Measurements from ENCODE around the gene KIAA0232.
"Not testable (repeated sequence)": the region's sequence is repeated elsewhere in the genome, so short reads cannot be mapped to it uniquely, and the experiment has no call there.

The KIAA0232 gene

DNA sequence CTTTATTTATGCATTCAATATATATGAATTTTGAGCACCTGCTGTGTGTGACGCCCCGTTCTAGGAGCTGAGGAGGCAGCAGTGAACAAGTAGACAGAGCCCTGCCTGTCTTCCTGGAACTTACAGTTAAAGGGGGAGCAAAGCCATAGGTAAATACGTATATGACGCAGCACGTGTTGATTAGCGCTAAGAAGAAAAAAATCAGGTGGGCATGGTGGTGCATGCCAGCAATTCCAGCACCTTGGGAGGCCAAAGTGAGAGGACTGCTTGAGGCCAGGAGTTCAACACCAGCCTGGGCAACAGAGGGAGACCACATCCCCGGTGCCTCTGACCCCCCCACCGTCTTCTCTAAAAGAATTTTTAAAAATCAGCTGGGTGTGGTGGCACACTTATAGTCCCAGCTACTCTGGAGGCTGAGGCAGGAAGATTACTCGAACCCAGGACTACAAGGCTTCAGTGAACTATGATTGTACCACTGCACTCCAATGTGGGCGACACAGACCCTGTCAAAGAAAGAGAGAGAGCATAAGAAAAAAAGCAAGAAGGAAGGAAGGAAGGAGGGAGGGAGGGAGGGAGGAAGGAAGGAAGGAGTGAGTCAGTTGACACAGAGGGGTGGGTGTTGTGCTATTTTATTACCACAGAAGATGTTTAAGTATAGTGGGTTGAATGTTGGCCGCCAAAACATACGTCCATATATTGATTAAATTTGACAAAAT lies 5.4 kb upstream of the KIAA0232 start:
- DNase-seq: no peak

DNA sequence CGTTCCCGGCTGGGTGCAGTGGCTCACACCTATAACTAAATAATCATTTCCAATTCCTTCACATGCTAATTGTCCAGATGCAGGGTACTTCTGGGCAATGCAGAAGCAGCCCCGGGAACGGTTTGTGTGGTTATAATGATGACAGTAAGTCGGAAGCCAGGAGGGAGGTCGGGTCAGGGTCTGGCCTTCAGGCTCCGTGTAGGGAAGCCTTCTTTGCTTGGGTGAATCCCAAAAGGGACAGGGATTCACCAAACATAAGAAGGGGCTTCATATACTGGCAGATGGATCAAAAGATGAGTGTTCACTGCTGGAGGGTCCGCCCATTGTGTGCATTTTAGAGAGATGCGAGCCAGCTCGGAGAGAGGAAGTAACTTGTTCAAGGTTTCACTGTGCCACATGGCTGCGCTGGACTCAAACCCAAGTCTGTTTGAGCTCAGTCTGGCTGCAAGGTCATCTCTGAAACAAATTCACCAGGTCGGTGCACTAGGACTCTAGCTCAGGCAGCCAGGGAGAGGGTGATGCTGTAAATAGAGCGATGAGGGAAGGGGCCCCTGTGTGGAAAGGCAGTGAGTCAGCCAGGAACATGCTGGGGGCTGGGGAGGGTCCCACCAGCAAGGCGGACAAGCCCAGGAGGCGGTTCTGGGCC lies 4.8 kb upstream of the KIAA0232 start:
- no peak for DNase-seq

DNA sequence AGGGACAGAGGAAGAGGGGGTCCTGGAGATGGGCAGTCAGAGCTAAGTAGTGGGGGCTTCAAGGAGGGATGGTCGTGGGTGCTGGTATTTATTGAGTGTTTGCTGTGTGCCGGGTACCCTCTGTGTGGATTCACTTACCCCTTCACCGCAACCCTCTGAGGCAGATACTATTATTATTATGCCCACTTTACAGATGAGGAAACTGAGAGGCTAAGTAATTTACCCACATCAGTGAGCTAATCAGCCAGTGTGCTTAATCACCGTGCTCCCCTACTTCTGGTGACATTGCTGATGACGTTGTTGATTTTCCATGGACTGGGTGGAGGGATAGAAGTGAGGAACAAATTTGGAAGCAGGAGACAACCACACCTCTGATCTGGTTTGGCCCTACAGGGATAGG lies 4.1 kb upstream of the KIAA0232 start:
- DNase-seq: no peak

DNA sequence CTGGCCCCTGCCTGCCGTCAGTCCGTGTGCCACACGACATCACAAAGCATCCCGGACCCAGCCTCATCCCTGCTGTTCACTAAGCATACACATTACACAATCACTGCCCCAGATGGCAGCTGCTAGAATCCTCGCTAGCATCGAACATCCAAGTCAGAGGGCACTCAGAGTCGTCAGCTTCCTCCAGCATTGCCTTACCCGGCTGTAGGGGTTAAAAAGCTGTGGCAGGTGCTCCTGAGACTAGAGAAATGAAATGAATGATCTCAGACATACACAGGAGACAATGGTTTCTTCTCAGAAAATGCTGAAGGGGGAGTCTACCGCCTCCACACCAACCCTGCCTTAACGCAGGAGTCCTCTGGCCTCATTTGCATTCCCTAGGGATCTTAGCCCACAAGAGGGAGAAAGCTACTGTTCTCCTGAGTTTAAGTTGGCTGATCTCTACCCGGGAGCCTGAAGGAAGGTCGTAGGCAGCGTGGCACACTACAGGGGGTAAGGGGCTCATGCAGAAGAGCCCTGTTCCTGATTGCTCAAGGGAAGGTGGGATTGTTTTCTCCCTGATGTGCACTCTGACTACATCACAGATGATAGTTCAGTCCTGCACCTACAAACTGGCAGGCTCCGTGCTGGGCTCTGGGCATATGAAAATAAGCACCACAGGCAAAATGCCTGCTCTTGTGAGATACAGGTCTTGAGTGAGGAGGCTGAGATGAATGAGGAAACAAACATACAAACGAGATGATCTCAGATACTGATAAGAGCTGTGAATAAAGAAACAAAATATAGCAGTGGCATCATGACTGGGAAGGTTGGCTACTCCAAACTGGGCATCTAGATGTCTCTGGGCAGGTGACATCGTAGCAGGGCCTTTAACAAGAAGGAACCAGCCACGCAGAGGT lies 2.6 kb upstream of the KIAA0232 start:
- DNase-seq: peak; percentile 27

DNA sequence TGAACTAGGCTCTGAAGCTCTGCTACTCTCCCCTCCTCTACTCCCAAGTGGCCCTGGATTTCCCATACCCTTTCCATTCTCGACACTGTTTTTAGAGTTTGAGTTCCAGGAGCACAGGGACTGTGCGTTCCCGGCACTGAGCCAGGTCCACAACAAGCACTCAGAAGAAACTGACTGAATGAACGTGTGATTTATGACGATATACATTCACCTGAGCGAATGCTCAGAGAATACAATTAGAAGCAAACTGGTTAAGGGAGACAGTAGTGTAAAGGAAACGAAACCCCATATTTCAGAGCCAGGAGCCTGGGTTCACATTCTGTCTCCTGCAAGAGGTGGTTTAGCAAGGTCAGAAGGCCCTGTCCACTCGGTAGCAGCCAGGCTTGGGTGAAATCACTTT lies 1.4 kb upstream of the KIAA0232 start:
- no peak for DNase-seq

DNA sequence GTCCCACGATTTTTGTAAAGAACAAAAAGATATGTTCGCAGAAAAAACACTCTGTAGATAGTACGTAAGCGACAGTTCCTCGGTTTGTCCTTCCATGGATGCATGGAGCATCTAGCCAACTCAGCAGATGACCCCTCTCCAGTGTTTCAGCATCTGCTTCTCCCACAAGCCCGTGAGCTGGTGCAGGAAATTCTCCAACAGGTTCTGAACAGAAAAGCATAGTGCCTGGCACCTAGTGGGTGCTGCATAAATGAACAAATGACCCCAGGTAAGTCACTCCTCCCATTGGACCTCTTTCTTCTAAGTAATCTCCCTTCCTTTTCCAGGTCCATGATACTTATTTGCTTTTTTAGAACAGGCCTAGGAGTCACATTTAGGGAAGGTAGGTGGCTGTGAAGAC lies 966 bp upstream of the KIAA0232 start:
- DNase-seq: no peak

DNA sequence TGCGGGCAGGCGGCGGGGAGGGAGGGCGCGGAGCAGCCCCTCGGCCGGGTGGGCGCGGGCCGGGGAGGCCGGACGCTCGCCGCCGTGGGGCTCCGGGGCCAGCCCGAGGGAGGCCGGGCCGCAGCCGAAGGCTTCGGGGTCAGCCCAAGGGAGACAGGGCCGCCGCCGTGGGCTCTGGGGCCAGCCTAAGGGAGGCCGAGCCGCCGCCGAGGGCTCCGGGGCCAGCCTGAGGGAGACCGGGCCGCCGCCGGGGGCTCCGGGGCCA lies 251 bp downstream of the KIAA0232 start:
- no peak for DNase-seq

DNA sequence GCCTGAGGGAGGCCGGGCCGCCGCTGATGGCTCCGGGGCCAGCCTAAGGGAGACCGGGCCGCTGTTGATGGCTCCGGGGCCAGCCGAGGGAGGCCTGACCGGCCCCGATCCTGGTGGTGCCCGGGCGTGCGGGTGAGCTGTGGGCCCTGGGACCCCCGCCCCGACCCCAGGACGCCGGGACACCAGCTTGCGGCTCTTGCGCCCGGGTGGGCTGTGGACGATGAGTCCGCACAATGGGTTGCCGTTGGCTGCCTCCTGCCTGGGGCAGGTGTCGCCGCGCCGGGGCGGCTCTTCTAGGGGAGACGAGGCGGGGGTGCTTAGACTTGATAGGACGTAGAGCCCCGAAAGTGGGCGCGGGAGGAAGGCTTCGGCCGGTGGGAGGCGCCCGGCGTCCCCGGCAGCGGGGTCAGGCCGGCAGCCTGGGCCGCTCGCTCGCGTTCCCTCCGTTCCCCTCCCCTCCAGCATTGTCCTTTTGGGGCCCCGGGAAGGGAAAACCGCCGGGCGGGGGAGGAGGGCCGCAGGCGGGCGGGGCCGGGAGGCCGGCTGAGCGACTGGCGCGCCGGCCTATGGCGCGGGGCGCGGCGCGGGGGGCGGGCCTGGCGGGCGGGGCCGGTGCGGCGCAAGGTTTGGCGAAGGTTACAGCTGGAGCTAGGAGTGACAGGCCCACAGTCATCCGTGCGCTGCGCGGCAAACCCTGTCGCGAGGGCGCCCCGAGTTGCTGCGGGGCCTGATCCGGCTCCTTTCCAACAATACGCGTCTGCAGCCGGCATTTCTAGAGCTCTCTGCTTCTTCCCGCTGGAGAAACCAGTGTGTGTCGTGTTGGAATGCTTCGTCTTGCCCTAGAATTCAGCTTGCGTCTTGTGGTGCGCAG lies 819 bp downstream of the KIAA0232 start:
- DNase-seq: peak; percentile 14

DNA sequence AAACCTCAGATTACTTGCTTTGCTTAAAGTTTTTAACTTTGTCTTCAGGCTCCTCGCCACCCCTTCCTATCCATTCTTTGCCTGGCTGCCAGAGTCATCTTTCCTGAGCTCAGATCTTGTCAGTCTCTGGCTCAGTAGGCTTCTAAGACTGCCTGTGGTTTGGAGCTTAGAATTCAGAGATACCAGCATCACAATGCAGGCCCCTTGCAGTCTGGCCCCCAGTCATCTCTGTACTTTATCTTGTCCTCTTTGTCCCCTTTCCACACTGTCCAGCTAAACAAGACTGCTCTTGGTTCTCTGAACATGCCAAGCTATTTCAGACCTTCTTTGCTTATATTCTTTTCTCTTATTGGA lies 3.0 kb downstream of the KIAA0232 start:
- no peak for DNase-seq

DNA sequence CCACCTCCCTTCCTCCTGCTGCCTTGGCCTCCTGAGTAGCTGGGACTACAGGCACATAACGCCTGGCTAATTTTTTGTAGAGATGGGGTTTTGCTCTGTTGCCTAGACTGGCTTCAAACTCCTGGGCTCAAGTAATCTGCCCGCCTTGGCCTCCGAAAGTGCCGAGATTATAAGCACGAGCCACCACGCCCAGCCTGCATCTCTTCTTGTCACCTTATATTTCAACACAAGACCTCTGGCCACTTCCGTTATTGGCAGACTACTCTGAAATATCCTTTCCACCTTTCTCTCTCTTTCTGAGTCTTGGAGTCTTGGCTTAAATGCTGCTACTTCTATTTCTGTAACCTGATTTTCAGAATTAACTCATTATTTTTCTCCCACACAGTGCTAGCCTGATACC lies 5.6 kb downstream of the KIAA0232 start:
- DNase-seq: no peak

DNA sequence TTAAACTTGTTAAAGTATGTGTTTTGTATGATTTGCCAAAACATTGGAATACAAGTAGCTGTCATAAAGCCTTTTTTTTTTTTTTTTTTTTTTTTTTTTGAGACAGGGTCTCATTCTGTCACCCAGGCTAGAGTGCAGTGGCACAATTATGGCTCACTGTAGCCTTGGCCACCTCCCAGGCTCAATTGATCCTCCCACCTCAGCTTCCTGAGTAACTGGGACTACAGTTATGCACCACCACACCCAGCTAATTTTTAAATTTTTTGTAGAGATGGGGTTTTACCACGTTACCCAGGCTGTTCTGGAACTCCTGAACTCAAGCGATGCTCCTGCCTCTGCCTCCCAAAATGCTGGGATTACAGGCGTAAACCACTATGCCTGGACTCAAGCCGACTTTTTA lies 8.7 kb downstream of the KIAA0232 start:
- DNase-seq: not testable (repeated sequence)

DNA sequence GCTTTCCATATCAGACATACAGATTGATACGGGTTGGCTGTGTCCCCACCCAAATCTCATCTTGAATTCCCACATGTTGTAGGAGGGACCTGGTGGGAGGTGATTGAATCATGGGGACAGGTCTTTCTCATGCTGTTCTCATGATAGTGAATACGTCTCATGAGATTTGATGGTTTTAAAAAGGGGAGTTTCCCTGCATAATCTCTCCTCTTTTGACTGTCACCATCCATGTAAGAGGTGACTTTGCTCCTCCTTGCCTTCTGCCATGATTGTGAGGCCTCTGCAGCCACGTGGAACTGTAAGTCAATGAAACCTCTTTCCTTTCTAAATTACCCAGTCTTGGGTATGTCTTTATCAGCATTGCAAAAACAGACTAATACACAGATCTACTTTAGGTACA lies 9.3 kb downstream of the KIAA0232 start:
- DNase-seq: not testable (repeated sequence)

DNA sequence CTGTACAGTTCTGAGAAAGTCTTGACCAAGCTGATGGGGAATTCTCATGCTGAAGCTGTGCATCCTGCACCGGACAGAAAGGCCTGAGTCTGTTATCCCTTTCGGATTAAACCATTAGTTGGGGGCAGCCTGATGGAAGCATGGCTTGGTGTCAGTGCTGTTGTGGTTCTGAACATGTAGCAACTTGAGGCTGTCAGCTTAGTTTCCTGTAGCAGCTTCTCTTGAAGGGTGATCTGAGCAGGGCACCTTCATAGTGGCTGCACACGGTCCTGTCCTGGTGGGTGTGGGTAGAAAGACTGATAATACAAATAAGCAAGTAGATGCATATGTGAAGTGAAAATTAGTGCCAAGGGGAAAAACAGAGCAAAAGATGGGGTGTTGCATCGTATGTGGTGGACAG lies 11.7 kb downstream of the KIAA0232 start:
- DNase-seq: no peak

DNA sequence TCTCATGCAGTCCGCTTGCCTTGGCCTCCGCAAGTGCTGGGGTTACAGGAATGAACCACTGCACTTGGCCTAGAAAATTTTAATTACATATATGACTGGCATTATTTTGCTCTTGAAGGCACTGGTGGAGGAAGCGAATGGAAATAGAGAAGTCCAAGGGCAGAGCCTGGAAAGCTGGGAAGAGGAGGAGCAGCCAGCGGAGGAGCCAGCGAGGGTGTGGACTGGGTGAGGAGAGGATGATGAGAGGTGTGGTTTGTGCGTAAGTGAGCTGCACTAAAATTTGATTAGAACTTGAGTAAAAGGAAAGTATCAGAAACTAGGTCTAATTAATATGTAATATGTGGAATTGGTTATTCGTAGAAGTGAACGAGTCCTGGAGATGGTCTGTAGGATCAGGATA lies 13.3 kb downstream of the KIAA0232 start:
- DNase-seq: no peak

DNA sequence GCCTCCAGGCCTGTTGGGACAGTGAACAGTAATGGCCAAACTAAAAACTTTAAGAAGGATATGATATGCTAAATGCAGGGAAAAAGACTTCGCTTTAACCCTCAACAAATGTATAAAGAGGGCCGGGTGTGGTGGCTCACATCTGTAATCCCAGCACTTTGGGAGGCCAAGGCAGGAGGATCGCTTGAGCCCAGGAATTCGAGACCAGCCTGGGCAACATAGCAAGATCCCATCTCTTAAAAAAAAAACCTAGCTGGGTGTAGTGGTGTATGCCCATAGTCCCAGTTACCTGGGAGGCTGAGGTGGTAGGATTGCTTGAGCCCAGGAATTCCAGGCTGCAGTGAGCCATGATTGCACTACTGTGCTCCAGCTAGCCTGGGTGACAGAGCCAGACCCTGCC lies 14.8 kb downstream of the KIAA0232 start:
- DNase-seq: not testable (repeated sequence)

DNA sequence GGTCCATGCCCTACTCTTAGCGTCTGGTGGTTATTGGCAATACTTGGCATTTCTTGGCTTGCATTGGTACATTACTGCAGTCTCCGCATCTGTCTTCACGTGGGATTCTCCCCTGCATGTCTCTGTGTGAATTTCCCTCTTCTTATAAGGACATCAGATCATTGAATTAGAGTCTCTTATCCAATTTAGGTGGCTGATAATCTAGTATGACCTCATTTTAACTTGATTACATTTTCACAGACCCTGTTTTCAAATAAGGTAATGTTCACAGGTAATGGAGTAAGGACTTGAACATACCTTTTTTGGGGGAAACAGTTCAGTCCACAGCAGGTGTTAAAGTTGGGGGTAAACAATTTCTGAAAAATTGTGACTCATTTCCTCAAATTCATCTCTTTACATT lies 16.6 kb downstream of the KIAA0232 start:
- DNase-seq: no peak

DNA sequence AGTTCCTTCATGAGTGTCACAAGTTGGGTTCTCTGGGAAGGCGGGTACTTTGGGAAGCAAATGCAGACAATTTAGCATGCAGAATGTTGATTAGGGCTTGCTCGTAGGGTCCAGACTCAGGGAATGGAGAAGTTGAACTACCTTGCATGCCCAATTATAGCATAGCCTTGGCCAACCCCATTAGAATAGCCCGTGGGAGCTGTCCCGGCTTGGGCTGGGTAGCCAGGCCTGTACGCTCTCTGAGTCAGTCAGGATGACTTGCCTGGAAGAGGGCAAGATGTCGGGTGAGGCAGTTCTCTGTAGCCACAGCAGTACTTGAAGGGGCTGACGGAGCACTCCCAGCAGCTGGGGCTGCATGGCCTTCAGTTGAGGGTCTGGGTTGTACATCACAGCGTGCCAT lies 19.5 kb downstream of the KIAA0232 start:
- no peak for DNase-seq

DNA sequence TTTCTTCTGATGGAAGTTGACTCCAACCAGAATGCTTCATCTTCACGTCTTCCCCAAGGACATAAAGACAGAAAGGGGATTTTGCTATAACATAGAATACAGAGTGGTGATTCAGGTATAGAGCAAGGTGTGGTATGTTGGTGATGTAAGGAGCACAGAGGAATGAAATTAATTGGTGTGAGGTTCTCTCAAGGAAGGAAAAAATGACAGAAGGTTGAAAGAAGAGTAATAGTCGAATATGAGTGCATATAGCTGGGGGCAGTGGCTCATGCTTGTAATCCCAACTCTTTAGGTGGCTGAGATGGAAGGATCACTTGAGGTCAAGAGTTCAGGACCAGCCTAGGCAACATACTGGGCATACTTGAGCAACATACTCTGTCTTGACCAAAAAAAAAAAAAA lies 20.1 kb downstream of the KIAA0232 start:
- DNase-seq: no peak

DNA sequence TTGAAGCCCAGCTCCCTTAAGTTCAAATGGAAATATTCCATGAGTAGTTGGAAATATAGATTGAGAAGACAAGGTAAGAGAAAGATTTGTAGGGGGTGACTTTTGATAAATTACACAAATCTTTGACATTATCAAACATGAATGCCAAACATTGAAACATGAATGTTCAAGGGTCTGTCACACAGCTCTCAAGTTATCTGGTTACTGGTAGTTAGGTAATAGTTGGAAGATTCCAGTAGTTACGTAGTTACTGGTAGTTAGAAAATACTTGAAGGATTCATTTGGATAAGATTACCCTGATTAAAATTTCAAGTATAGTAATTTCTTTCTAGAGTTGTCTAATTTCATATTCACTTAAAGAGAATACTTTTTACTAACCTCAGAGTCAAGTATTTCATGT lies 20.7 kb downstream of the KIAA0232 start:
- no peak for DNase-seq

DNA sequence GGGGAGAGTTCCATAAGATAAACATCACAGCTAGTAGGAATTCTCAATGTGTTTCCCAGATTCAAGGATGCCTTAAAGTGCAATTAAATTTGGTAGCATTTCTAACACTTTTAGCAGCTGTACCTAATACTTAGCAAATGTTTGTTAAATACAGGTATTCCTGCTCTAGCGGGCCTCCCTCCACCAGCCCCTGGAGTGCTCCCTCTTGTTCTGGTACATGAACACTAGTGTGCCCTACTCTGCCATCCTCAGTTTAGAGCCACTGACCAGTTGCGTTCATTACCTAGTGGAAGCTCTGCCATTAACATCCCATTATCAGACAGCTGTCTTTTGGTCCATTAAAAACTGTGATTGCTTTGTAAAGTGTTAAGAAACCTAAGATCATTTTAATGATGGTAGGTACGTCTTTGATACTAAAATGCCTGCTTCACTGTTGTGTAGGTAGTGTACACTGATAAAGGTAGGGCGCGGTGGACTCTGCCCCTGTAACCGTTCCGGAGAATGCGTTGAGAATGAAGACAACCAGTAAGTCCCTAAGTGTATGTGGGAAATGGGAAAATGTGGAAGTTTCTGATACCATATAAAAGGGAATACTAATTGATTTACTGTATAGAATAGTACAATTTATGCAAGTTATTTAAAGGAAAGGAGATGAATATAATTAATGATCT lies 21.7 kb downstream of the KIAA0232 start:
- DNase-seq: no peak

DNA sequence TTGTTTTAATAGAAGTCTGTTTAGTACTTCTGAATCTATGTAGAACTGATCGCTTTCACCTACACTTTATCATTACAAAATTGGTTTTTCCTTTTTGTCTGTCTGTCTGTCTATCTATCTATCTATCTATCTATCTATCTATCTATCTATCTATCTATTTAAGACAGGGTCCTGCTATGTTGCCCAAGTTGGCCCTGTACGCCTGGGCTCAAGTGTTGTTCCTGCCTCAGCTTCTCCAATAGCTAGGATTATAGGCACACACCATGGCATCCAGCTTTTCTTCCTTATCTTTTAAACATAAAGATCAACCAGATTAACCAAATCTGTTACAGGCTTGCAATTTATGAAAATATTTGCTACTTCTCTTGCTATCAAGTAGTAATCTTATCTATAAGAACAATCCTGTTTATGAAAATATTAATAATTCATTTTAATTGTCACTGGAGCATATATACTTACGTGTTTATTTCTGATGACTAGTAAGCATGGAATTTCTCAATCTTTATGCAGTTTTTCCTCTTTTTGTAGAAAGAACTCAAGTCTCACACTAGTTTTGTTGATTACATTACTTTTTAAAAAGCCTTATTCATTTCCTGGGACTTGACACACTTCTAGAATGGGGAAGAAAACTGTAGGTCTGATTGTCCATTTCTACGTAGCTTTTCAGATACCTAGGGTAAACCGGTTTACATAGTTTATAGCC lies 24.5 kb downstream of the KIAA0232 start:
- DNase-seq: no peak

DNA sequence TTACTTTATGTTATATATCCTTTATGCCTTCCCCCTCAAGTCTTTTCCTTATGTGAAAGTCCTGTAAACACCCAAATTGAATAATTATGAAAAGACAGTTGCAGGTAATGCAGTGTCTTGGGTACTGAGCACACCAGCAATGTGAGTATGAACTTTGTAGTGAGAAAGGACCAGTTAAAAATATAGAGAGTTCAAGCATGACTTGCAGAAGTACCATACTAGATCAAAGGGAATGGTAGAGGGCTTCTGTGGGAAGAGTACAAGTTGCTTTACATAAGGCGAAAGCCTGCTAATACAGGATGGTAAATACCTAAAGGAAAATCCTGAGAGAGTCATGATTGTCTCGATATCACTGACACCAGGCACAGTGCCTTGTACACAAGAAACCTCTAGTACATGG lies 25.7 kb downstream of the KIAA0232 start:
- DNase-seq: no peak
